ENCODE measurements around the gene TRAP1.

The TRAP1 gene

GRCh38 chr16:3668626-3669025 is 48.7 kb downstream of the TRAP1 start:
- TF ChIP-seq, protein P1, sequence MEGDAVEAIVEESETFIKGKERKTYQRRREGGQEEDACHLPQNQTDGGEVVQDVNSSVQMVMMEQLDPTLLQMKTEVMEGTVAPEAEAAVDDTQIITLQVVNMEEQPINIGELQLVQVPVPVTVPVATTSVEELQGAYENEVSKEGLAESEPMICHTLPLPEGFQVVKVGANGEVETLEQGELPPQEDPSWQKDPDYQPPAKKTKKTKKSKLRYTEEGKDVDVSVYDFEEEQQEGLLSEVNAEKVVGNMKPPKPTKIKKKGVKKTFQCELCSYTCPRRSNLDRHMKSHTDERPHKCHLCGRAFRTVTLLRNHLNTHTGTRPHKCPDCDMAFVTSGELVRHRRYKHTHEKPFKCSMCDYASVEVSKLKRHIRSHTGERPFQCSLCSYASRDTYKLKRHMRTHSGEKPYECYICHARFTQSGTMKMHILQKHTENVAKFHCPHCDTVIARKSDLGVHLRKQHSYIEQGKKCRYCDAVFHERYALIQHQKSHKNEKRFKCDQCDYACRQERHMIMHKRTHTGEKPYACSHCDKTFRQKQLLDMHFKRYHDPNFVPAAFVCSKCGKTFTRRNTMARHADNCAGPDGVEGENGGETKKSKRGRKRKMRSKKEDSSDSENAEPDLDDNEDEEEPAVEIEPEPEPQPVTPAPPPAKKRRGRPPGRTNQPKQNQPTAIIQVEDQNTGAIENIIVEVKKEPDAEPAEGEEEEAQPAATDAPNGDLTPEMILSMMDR (conservative IDR thresholded peaks at IDR 0.05; ENCODE audit: low read depth), result no peak
- H3K27ac ChIP-seq, result no peak overlapping the region
- CTCF ChIA-PET, result no interaction called here
- DNase-seq (ENCODE audit: low spot score), result no peak
- POLR2A ChIA-PET (ENCODE audit: low non-redundant PET), result no interaction called here

- TF ChIP-seq, protein P1 (conservative IDR thresholded peaks at IDR 0.05; ENCODE audit: low read depth), result no peak
- ChIA-PET CTCF (no interaction called here), POLR2A (ENCODE audit: low non-redundant PET) (interaction anchor here (0.6 kb wide), 1 partner anchor 17 kb away, joined by 3 read pairs; no protein-coding TSS in a partner anchor)
- DNase-seq (ENCODE audit: low spot score), result no peak
- H3K27ac ChIP-seq, result 0 out of 2 replicates have a peak overlapping the region, but pooled peaks have one; percentile 7
Observed at GRCh38 chr16:3665508-3665907, 51.8 kb downstream of the TRAP1 start.

GRCh38 chr16:3664187-3664896 is 53.0 kb downstream of the TRAP1 start:
- CTCF ChIA-PET, result interaction anchor here (0.8 kb wide), 1 partner anchor 26 kb away, joined by 3 read pairs; no protein-coding TSS in a partner anchor

GRCh38 chr16:3662601-3663000 is 54.7 kb downstream of the TRAP1 start:
- ChIA-PET CTCF (no interaction called here), POLR2A (ENCODE audit: low non-redundant PET) (no interaction called here)
- DNase-seq (ENCODE audit: low spot score), result no peak
- H3K27ac ChIP-seq, result no peak overlapping the region
- TF ChIP-seq, protein P1 (conservative IDR thresholded peaks at IDR 0.05; ENCODE audit: low read depth), result no peak

More at GRCh38 chr16:3664187-3664896, 53.0 kb downstream of the TRAP1 start:
- TF ChIP-seq, protein P1 (conservative IDR thresholded peaks at IDR 0.05; ENCODE audit: low read depth), result no peak
- POLR2A ChIA-PET (ENCODE audit: low non-redundant PET), result no interaction called here
- no peak overlapping the region for H3K27ac ChIP-seq
- no peak for DNase-seq (ENCODE audit: low spot score)

- DNase-seq (ENCODE audit: low spot score), result no peak
- peak overlapping the region; percentile 39 for H3K27ac ChIP-seq
- CTCF ChIA-PET, result no interaction called here
- TF ChIP-seq, protein P1 (conservative IDR thresholded peaks at IDR 0.05; ENCODE audit: low read depth), result no peak
- POLR2A ChIA-PET (ENCODE audit: low non-redundant PET), result no interaction called here
Observed at GRCh38 chr16:3661922-3662321, 55.4 kb downstream of the TRAP1 start.

DNA sequence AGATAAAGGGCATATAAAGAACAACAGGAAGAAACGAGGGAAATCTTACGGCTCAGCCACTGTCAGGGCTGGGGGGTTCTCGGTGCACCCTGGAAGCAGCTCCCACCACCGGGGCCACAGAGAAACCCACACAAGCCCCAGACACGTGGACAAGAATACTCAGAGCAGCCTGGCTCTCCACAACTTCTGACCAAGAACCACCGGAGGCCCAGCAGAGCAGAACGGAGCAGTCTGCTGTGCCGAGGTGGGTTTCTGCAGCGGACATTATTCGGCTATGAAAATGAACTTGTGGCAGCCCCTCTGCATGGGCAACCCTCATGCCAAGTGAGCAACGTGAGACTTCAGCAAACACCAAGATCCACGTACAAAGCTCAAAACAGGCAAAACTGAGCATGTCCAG is 56.0 kb downstream of the TRAP1 start:
- no peak for DNase-seq (ENCODE audit: low spot score)
- ChIA-PET CTCF (no interaction called here), POLR2A (ENCODE audit: low non-redundant PET) (no interaction called here)
- TF ChIP-seq, protein P1 (conservative IDR thresholded peaks at IDR 0.05; ENCODE audit: low read depth), result no peak
- H3K27ac ChIP-seq, result peak overlapping the region; percentile 39
